ENCODE data around the gene WHRN. TPM values are rescaled to one million over a fixed set of nuclear protein-coding genes. Genes with fewer than 3 reads are reported as not detected.

WHRN gene
- total and polyA plus RNA-seq, 2 of the 13 experiments (the other 11 are each of a cell fraction or from before 2014, with no cell fraction given) = 2.3 to 5.3 TPM

GRCh38 chr9:114477642-114478041 is 27.6 kb downstream of the WHRN start:
- in situ Hi-C loops (cut with HindIII; ENCODE audit: extremely low pct_ligation_motif_present, low pct_unique_long_range_greater_than_20kb) = no loop called here
- Histone ChIP-seq H4K20me1 (ENCODE audit: insufficient read depth, low read length) (peaks cover 3% of the 10 kb centered on the region; the same call in 1 of the 2 replicates), H3K27me3 (ENCODE audit: control insufficient read depth in 1 of 2, insufficient read depth in 2 of 2, low read length in 2 of 2) (no peaks in the 10 kb centered on the region), H3K36me3 (replicated peaks in 1 of 2; ENCODE audit: control insufficient read depth in 1 of 2, insufficient read depth in 2 of 2, low read length in 2 of 2) (peaks cover 0 to 8% of the 10 kb centered on the region in 2 experiments; a peak in 1 of 5 replicates), H2AFZ (ENCODE audit: low read length) (no peak overlapping the region), H3K4me3 (replicated peaks in 1 of 3; ENCODE audit: insufficient read depth in 1 of 3, low read depth in 2 of 3, low read length in 3 of 3) (no peak overlapping the region), H3K4me2 (ENCODE audit: low read depth, low read length) (no peak overlapping the region), H3K9ac (ENCODE audit: insufficient read depth, low read depth, low read length) (no peak overlapping the region), H3K79me2 (ENCODE audit: insufficient read depth, low read length) (no peaks in the 10 kb centered on the region), H3K9me3 (ENCODE audit: low read length) (no peaks in the 10 kb centered on the region), H3K4me1 (ENCODE audit: insufficient read depth, low read length) (no peaks in the 10 kb centered on the region), H3K27ac (ENCODE audit: extremely low read length, insufficient read depth, low read length) (no peak overlapping the region)
- DNase-seq (ENCODE audit: low spot score) = no peak
- intact Hi-C loops (cut with micrococcal nuclease; ENCODE audit: unreplicated experiment) = no loop called here
- CTCF ChIA-PET (ENCODE audit: low intra/inter-chr PET ratio, low total read pairs) = no interaction called here
- POLR2A ChIA-PET = no interaction called here
- WGBS (ENCODE audit: low lambda C conversion rate) = 84% methylated on average over 1 of the region's 3 CpGs
- BruUV-seq (replicated peaks) = no TSS peak
- TF ChIP-seq SRSF9 (IDR thresholded peaks at IDR 0.05; ENCODE audit: borderline replicate concordance, insufficient read depth, low read depth, low read length, poor library complexity, severe bottlenecking) = no peak
- no peak for TF ChIP-seq RERE (CRISPR knock-in tag; IDR thresholded peaks at IDR 0.05; ENCODE audit: low read depth)
- TF ChIP-seq ZNF878 (CRISPR knock-in tag; IDR thresholded peaks at IDR 0.05) = no peak
- TF ChIP-seq ZBTB21 (CRISPR knock-in tag; IDR thresholded peaks at IDR 0.05) = no peak
- no peak for TF ChIP-seq ZNF747 (CRISPR knock-in tag; IDR thresholded peaks at IDR 0.05; ENCODE audit: borderline replicate concordance)
- no peak for TF ChIP-seq LCORL (IDR thresholded peaks at IDR 0.05)
- TF ChIP-seq LCORL (CRISPR knock-in tag; IDR thresholded peaks at IDR 0.05) = no peak
- TF ChIP-seq TEAD3 (CRISPR knock-in tag; optimal IDR thresholded peaks at IDR 0.05; ENCODE audit: borderline replicate concordance) = no peak
- TF ChIP-seq ZNF432 (CRISPR knock-in tag; IDR thresholded peaks at IDR 0.05; ENCODE audit: borderline replicate concordance) = no peak
- no peak for TF ChIP-seq ZMAT3 (CRISPR knock-in tag; conservative IDR thresholded peaks at IDR 0.05)
- TF ChIP-seq NFYC (CRISPR knock-in tag; IDR thresholded peaks at IDR 0.05) = no peak
- TF ChIP-seq MZF1 (CRISPR knock-in tag; IDR thresholded peaks at IDR 0.05; ENCODE audit: borderline replicate concordance) = no peak
- no peak for TF ChIP-seq ONECUT2 (CRISPR knock-in tag; IDR thresholded peaks at IDR 0.05)
- no peak for ATAC-seq
- FAIRE-seq = no peak

Data from HepG2 (cell line).